Esophagus muscularis mucosa (tissue), 4 donors: ENCODE measurements around the gene NETO1. TPM values are rescaled to one million over a fixed set of nuclear protein-coding genes. Genes with fewer than 3 reads are reported as not detected.

Experiments used
- DNase-seq: peaks from one replicate; pipeline ENCODE4 v3.0.0-alpha.2; 2017; ENCODE audit errors: extremely low spot score
- H3K27ac ChIP-seq, 4 donors: fragments of 200-600 bp; sonication (generic); replicated peaks in 1 of 4; 1 replicate in 3 of 4; 2 replicates in 1 of 4; pipeline ENCODE4 v1.5.1; 2016 to 2019; ENCODE audit warnings: mild to moderate bottlenecking in 1 of 4
- H3K27me3 ChIP-seq, 4 donors: fragments of 200-600 bp; sonication (generic); one replicate each; pipeline versions ENCODE4 v1.5.1 to v1.6.0; 2016 to 2019
- H3K36me3 ChIP-seq, 4 donors: fragments of 200-600 bp; sonication (generic); one replicate each; pipeline ENCODE4 v1.5.1; 2016 to 2019
- H3K4me1 ChIP-seq, 4 donors: fragments of 200-600 bp; sonication (generic); one replicate each; pipeline ENCODE4 v1.5.1; 2016 to 2019
- H3K4me3 ChIP-seq, 4 donors: fragments of 200-600 bp; sonication (generic); 1 replicate in 2 of 4; 2 replicates in 2 of 4; pipeline ENCODE4 v1.5.1; 2016 to 2019; ENCODE audit warnings: mild to moderate bottlenecking in 4 of 4, moderate library complexity in 1 of 4
- H3K9me3 ChIP-seq, 4 donors: fragments of 200-600 bp; sonication (generic); 1 replicate in 3 of 4; 2 replicates in 1 of 4; pipeline ENCODE4 v1.5.1; 2016 to 2019
- EP300 ChIP-seq: sonication (generic); formaldehyde crosslinking; IDR thresholded peaks from one replicate; pipeline ENCODE4 v1.6.1; 2017; ENCODE audit warnings: antibody characterized with exemption
- POLR2A ChIP-seq: fragments of 450-650 bp; IDR thresholded peaks from one replicate; pipeline ENCODE4 v1.6.1; 2017; ENCODE audit warnings: antibody characterized with exemption, moderate library complexity, mild to moderate bottlenecking, low read depth
- POLR2AphosphoS5 ChIP-seq, 2 donors: sonication (generic); formaldehyde crosslinking; IDR thresholded peaks; one replicate each; pipeline ENCODE4 v1.6.1; 2017; ENCODE audit warnings: antibody characterized with exemption in 2 of 2
- WGBS: methylation state at CpG from one replicate; pipeline ENCODE4 v1.1.5; 2018; 5-methylcytosine and 5-hydroxymethylcytosine counted together
- intact Hi-C: fragments of 100-400 bp; cut with DNase I; formaldehyde crosslinking; loops from one replicate; pipeline ENCODE4 v1.15.1; 2023
- total RNA-seq, 4 donors: library from RNA; depleted of rRNA; stranded (reverse); fragments of >200 nt; gene quantifications; one replicate each; pipeline versions ENCODE4 v1.1.0 to v1.2.1, GENCODE V29; 2016
- TF ChIP-seq, protein P1 (sequence below), 3 experiments: fragments of 200-600 bp in 2 of 3; fragments of 450-650 bp in 1 of 3; sonication (generic) in 2 of 3; IDR thresholded peaks; one replicate each; pipeline ENCODE4 v1.5.1; 2017 to 2019; ENCODE audit warnings: antibody characterized with exemption in 3 of 3, mild to moderate bottlenecking in 2 of 3, moderate library complexity in 1 of 3

The NETO1 gene
- total RNA-seq, 4 donors from 2014 or later, result 0.13 to 0.50 (median 0.34) TPM; not detected in 1

DNA sequence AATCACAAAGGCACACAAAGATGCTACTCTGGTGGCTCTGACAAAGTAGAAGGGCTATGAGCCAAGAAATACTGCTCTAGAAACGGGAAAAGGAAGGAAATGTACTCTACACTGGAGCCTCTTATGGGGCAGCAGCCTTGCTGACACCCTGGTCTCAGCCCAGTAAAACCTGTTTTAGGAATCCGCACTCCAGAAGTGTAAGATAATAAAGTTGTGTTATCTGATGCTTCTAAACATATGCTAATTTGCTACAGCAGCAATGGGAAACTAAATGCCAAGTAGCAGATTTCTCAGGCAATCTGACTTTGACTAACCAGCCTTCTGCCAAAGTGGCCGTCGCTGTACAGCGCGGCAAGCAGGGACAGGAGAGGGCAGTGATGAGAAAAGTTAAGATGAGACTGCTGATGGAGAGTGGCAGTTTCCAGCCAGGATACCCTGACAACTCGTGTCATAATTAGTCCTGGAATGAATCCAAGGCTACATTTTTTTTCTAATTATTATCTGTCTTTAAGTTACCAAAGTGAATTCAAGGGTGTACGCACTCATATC, 99.0 kb downstream of the NETO1 start:
- intact Hi-C loops, result no loop called here
- no peaks in the 10 kb centered on the region for H3K36me3 ChIP-seq
- 62% methylated on average over 8 of the region's 8 CpGs for WGBS

DNA sequence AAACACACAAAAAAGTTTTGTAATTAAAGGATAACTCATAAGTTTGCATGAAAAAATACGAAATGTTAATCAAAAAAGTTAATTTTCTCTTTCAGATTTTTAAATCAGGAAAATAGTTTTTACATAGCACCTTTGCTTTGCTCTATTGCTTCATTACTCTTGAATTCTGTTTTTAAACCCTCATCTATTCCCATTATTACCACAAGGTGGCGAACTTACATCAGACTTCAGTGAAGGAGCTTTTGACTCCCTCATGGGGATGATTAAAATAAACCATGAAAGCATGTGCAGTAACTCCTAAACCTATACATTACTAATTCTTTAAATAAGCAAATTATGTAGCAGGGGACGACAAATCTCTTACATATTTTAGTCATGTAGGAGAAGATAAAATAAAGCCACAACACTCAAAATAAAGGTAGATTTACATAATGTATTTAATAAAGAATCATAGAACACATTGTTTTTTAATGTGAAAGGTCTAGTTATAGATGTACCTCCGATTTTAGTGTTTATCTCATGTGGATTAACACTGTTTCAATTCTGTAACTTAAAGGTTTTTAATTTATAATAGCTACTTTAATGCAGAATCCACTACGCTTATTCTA, 105.2 kb downstream of the NETO1 start:
- WGBS, result 21% methylated on average over 5 of the region's 5 CpGs
- TF ChIP-seq, protein P1, sequence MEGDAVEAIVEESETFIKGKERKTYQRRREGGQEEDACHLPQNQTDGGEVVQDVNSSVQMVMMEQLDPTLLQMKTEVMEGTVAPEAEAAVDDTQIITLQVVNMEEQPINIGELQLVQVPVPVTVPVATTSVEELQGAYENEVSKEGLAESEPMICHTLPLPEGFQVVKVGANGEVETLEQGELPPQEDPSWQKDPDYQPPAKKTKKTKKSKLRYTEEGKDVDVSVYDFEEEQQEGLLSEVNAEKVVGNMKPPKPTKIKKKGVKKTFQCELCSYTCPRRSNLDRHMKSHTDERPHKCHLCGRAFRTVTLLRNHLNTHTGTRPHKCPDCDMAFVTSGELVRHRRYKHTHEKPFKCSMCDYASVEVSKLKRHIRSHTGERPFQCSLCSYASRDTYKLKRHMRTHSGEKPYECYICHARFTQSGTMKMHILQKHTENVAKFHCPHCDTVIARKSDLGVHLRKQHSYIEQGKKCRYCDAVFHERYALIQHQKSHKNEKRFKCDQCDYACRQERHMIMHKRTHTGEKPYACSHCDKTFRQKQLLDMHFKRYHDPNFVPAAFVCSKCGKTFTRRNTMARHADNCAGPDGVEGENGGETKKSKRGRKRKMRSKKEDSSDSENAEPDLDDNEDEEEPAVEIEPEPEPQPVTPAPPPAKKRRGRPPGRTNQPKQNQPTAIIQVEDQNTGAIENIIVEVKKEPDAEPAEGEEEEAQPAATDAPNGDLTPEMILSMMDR (IDR thresholded peaks at IDR 0.05), result peak; percentile 49 to 80 (median 67)
- TF ChIP-seq EP300 (no peak), POLR2AphosphoS5 (IDR thresholded peaks at IDR 0.05) (no peak), POLR2A (no peak)
- intact Hi-C loops, result no loop called here
- no peak overlapping the region for H3K4me3 ChIP-seq
- DNase-seq, result no peak
- H3K36me3 ChIP-seq, result no peaks in the 10 kb centered on the region
- no peaks in the 10 kb centered on the region for H3K9me3 ChIP-seq
- H3K4me1 ChIP-seq, result no peaks in the 10 kb centered on the region
- no peaks in the 10 kb centered on the region for H3K27me3 ChIP-seq
- H3K27ac ChIP-seq, result no peak overlapping the region

More for the DNA sequence above, 99.0 kb downstream of the NETO1 start:
- Histone ChIP-seq H3K4me1 (no peaks in the 10 kb centered on the region), H3K4me3 (no peak overlapping the region), H3K27me3 (no peaks in the 10 kb centered on the region), H3K9me3 (no peaks in the 10 kb centered on the region), H3K27ac (no peak overlapping the region)
- no peak for TF ChIP-seq POLR2AphosphoS5 (IDR thresholded peaks at IDR 0.05)
- TF ChIP-seq, protein P1 (IDR thresholded peaks at IDR 0.05), result no peak
- no peak for TF ChIP-seq POLR2A
- no peak for TF ChIP-seq EP300
- no peak for DNase-seq

DNA sequence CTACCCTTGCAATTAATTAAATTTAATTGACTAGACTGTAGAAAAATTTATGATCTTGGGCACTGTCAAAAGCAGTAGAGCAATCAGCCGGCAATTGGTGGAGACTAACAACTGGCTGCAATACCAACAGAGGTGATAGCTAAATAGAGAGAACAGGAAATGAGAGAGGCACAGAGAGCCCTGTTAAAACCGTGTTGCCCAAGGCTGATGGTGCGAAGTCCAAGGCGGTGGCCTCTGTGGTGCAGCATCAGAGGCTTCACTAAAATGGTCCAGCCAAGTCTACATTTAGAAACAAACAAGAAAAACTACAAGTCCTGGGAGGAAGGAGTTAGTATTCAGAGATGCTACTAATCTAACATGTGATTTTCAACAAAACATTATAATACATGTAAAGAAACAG, 115.6 kb downstream of the NETO1 start:
- Histone ChIP-seq H3K4me1 (no peaks in the 10 kb centered on the region), H3K36me3 (no peaks in the 10 kb centered on the region), H3K9me3 (no peaks in the 10 kb centered on the region), H3K4me3 (no peak overlapping the region), H3K27me3 (peaks cover 0 to 3% (median 0%) of the 10 kb centered on the region in 4 donors), H3K27ac (no peak overlapping the region)
- DNase-seq, result no peak
- WGBS, result 82% methylated on average over 4 of the region's 4 CpGs
- TF ChIP-seq POLR2AphosphoS5 (IDR thresholded peaks at IDR 0.05) (no peak), POLR2A (no peak), EP300 (no peak)
- TF ChIP-seq, protein P1 (IDR thresholded peaks at IDR 0.05), result no peak
- intact Hi-C loops, result no loop called here

DNA sequence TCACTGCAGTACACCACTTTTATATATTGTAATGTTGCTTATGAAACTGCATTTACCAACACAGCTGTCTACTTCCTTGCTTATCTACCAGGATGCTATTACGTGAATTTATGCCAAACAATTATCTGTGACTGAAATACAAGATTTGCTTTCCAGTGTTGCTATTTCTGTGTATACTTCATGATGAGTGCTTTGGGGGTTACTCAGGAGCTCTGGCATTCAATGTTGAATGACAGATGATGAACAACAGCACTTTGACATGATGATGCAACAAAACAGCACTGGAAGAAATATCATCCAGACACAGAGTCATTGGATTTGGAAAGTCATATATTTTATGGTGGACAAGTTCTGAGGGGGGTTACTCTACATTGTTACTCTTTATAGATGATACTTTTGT, 125.8 kb downstream of the NETO1 start:
- no peak overlapping the region for H3K27ac ChIP-seq
- no peaks in the 10 kb centered on the region for H3K9me3 ChIP-seq
- DNase-seq, result no peak
- no peaks in the 10 kb centered on the region for H3K36me3 ChIP-seq
- H3K4me3 ChIP-seq, result no peak overlapping the region
- TF ChIP-seq EP300 (no peak), POLR2AphosphoS5 (IDR thresholded peaks at IDR 0.05) (no peak), POLR2A (no peak)
- TF ChIP-seq, protein P1 (IDR thresholded peaks at IDR 0.05), result no peak
- no peaks in the 10 kb centered on the region for H3K4me1 ChIP-seq
- 82% methylated on average over 1 of the region's 1 CpG for WGBS
- H3K27me3 ChIP-seq, result no peaks in the 10 kb centered on the region
- intact Hi-C loops, result no loop called here
